BJ (cell line): Measurements from ENCODE around the gene PPP1CA. TPM values are rescaled to one million over a fixed set of nuclear protein-coding genes. Genes with fewer than 3 reads are reported as not detected.
"Not testable (repeated sequence)": the region's sequence is repeated elsewhere in the genome, so short reads cannot be mapped to it uniquely, and the experiment has no call there.

Source experiments
- CTCF ChIA-PET: fragments of 350-600 bp; formaldehyde crosslinking; extraction: SDS; loops from one replicate; lab custom pipeline; 2021; ENCODE audit warnings: antibody characterized with exemption, inconsistent platforms; lab: Yijun Ruan, JAX
- POLR2A ChIA-PET: fragments of 300-600 bp; sonication (Branson Sonifier 250); formaldehyde crosslinking; extraction: SDS; loops from one replicate; lab custom pipeline; 2021; ENCODE audit warnings: antibody characterized with exemption; lab: Charles Lee
- DNase-seq: peaks from one replicate; pipeline ENCODE4 v3.0.0-alpha.2; 2011; ENCODE audit warnings: low read depth
- H3K27me3 ChIP-seq: 2 replicates; pipeline ENCODE4 v1.6.0; 2011; ENCODE audit warnings: low read length; ENCODE audit not compliant: control insufficient read depth, insufficient read depth
- H3K36me3 ChIP-seq: 2 replicates; pipeline ENCODE4 v1.5.1; 2011; ENCODE audit warnings: low read length; ENCODE audit not compliant: control insufficient read depth, insufficient read depth
- H3K4me3 ChIP-seq: 2 replicates; pipeline ENCODE4 v1.5.1; 2011; ENCODE audit warnings: low read depth, mild to moderate bottlenecking, control low read depth, low read length
- polyA plus RNA-seq: library from polyadenylated mRNA; depleted of rRNA; stranded (reverse); fragments of >200 nt; gene quantifications from 2 replicates; pipeline ENCODE4 v1.2.3, GENCODE V29; 2011
- TF ChIP-seq, protein P1 (sequence below): IDR thresholded peaks from 2 replicates; pipeline ENCODE4 v1.5.1; 2011; ENCODE audit warnings: low read depth, mild to moderate bottlenecking, control low read depth, inconsistent platforms, low read length, moderate library complexity; ENCODE audit not compliant: insufficient read depth

Gene PPP1CA
- polyA plus RNA-seq, 1 experiment: 233 TPM

DNA sequence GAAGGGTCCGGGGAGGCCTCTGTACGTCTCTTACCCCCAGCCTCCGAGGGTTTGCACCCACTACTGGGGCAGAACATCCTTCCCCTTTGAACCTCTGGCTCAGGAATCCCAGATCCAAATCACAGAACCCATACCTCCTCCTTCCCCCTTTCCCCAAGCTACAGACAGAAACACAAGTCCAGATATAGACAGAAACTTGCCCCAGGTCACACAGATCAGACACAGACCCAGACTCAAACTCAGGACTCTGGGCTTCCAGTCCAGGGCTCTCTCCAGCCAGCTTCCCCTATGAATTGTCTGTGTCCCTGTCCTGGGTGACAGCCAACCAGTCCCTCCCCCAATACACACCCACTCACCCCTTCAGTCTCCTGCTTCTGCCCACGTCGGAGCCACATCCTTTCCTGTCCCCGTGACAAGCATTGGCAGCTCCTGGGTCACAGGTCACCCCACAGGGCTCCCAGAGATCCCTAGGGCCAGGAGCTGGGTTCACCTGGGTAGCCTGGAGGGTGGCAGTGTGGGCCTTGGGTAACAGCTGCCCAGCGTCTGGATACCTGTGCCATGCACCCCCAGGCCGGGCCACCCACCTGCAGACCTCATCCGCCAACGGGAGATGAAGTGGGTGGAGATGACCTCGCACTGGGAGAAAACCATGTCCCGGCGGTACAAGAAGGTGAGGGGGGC lies 3.0 kb upstream of the PPP1CA start:
- H3K36me3 ChIP-seq: 0 out of 2 replicates have a peak, but pooled peaks cover 2% of the 10 kb centered on the region
- H3K27me3 ChIP-seq: peaks cover 4% of the 10 kb centered on the region
- POLR2A ChIA-PET: no interaction called here
- H3K4me3 ChIP-seq: no peak overlapping the region
- no peak for DNase-seq
- TF ChIP-seq, protein P1, sequence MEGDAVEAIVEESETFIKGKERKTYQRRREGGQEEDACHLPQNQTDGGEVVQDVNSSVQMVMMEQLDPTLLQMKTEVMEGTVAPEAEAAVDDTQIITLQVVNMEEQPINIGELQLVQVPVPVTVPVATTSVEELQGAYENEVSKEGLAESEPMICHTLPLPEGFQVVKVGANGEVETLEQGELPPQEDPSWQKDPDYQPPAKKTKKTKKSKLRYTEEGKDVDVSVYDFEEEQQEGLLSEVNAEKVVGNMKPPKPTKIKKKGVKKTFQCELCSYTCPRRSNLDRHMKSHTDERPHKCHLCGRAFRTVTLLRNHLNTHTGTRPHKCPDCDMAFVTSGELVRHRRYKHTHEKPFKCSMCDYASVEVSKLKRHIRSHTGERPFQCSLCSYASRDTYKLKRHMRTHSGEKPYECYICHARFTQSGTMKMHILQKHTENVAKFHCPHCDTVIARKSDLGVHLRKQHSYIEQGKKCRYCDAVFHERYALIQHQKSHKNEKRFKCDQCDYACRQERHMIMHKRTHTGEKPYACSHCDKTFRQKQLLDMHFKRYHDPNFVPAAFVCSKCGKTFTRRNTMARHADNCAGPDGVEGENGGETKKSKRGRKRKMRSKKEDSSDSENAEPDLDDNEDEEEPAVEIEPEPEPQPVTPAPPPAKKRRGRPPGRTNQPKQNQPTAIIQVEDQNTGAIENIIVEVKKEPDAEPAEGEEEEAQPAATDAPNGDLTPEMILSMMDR: no peak
- CTCF ChIA-PET: no interaction called here

DNA sequence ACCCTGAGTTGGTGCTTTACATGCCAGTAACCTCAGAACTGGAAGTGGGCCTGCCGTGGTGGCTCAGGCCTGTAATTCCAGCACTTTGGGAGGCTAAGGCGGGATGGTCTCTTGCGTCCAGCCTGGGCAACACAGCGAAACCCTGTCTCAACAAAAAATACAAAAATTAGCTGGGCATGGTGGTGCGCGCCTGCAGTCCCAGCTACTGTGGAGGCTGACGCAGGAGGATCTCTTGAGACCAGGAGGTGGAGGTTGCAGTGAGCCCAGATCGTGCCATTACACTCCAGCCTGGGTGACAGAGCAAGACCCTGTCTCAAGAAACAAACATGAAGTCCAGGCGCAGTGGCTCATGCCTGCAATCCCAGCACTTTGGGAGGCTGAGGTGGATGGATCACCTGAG lies 1.4 kb upstream of the PPP1CA start:
- CTCF ChIA-PET: interaction anchor here (2.5 kb wide), 1 partner anchor 52 kb away, joined by 10 read pairs; no protein-coding TSS in a partner anchor
- H3K4me3 ChIP-seq, DNase-seq, POLR2A ChIA-PET, H3K27me3 ChIP-seq: not testable (repeated sequence)
- peaks cover 15% of the 10 kb centered on the region for H3K36me3 ChIP-seq

DNA sequence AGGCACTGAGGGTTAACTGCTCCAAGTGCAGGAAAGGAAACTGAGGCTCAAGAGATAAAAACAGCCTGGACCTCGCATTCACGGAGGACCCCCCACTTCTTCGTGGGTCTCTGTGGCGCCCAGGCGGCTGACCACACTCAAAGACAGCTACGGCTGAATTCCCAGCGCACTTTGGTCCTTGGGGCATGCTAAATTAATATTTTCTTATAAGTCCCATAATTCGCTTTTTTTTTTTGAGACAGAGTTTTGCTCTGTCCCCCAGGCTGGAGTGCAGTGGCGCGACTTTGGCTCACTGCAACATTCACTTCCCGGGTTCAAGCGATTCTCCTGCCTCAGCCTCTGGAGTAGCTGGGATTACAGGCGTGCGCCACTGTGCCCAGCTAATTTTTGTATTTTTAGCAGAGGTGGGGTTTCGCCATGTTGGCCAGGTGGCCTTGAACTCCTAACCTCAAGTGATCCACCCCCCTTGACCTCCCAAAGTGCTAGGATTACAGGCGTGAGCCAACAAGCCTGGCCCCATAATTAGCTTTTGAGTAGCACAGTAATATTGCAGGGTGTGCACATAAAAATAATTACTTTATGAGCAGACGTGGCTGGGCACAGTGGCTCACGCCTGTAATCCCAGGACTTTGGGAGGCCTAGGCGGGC lies 658 bp upstream of the PPP1CA start:
- ChIA-PET CTCF (interaction anchor here (1.0 to 2.7 kb wide), 17 partner anchors 10 to 112 kb away, joined by 3 to 16 read pairs (median 4); partner anchors contain the start of genes RAD9A and RPS6KB2), POLR2A (interaction anchor here (1.0 to 1.5 kb wide), 2 partner anchors 11 to 29 kb away, joined by 9 to 23 read pairs; partner anchors contain the start of genes CLCF1 and RAD9A)
- H3K27me3 ChIP-seq, DNase-seq: not testable (repeated sequence)
- peak overlapping the region; percentile 16; the same call in 1 of the 2 replicates for H3K4me3 ChIP-seq
- H3K36me3 ChIP-seq: peaks cover 23% of the 10 kb centered on the region

DNA sequence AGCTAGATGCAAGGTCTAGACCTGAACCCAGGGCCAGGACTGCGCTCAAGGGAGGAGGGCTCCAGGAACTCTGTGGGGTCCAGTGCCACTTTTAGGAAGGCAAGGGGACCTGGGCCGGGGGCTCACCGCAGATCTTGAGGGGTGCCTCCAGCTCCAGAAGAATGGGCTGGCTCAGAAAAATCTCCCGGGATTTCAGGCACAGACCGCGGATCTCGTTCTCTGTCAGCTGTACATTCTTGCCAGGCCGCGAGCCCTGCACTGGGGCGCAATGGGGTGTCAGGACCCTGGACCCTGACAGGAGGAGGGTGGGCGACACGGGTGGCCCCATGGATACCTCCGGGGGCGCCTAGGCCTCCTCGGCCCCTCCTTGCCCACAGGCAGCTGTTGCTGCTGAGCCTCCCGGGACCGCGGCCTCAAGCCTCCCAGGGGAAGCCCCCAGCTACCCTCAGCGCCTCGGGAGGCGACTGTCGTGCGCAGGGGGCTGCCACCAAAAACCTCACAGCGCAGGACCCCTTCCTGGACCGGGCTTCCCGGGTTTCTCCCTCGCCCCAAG lies 640 bp downstream of the PPP1CA start:
- H3K27me3 ChIP-seq: no peaks in the 10 kb centered on the region
- TF ChIP-seq, protein P1: no peak
- CTCF ChIA-PET: interaction anchor here (0.8 to 2.7 kb wide), 24 partner anchors 10 to 114 kb away, joined by 3 to 16 read pairs (median 4); partner anchors contain the start of genes CLCF1, CORO1B, PITPNM1 and RAD9A
- H3K36me3 ChIP-seq: peaks cover 28% of the 10 kb centered on the region
- no peak for DNase-seq
- H3K4me3 ChIP-seq: peak overlapping the region; percentile 98
- POLR2A ChIA-PET: interaction anchor here (0.5 to 1.5 kb wide), 4 partner anchors 9 to 67 kb away, joined by 3 to 29 read pairs (median 16); partner anchors contain the start of genes CLCF1 and RAD9A

DNA sequence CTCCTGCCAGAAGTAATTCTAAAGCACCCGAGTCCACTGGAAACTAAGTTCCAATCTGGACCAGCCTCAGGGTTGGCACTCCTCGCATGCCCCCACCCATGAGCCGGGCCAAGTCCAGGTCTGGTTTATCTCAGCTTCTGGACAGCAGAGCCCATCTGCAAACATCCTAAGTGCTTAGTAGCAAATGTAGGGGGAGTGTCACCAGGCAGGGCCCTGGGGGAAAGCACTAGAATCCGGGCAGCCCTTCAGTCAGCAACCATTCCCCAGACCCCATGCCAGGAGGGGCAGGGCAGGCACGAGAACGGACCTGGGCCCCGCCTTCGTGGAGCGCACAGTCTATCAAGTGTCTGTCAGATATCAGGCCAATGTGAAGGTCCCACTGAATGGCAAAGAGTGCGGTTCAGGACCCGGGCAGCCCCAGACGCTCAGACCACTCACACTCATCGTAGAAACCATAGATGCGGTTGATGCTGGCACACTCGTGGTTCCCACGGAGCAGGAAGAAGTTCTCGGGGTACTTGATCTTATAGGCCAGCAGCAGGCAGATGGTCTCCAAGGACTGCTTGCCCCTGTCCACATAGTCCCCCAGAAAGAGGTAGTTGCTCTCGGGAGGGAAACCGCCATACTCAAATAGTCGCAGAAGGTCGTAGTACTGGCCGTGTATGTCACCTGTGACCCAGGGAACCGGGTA lies 1.3 kb downstream of the PPP1CA start:
- H3K4me3 ChIP-seq: peak overlapping the region; percentile 98
- ChIA-PET POLR2A (no interaction called here), CTCF (interaction anchor here (0.8 to 2.7 kb wide), 13 partner anchors 9 to 69 kb away, joined by 3 to 16 read pairs (median 8); partner anchors contain the start of genes CLCF1, CORO1B, RAD9A and TMEM134)
- peaks cover 30% of the 10 kb centered on the region for H3K36me3 ChIP-seq
- no peaks in the 10 kb centered on the region for H3K27me3 ChIP-seq
- TF ChIP-seq, protein P1: no peak
- DNase-seq: no peak
